Measurements from ENCODE around the gene CIZ1. TPM values are rescaled to one million over a fixed set of nuclear protein-coding genes. Genes with fewer than 3 reads are reported as not detected.
"Not testable (repeated sequence)": the region's sequence is repeated elsewhere in the genome, so short reads cannot be mapped to it uniquely, and the experiment has no call there.

The CIZ1 gene
- total and polyA plus RNA-seq, 2 donors = 25.4 to 36.5 TPM

DNA sequence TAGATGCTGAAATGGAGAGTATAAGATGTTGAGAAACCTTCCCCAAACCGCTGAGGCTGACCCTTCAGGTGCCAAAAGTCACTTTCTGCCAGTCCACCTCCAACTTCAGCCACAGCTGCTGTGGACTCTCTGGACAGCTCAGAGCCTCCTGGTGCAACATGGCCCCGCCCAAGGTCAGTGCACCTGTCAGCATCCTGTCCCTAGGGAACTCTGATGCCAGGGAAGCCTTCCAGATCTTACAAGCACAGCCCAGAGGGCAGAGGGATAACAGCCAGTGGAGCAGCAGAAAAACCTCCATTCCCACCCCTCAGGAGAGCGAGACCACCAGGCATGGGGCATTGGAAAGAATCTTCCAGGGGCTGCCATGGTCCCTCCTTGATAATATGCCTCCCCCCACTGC lies 53.4 kb downstream of the CIZ1 start:
- DNase-seq (ENCODE audit: low read depth in 6 of 9, low spot score in 9 of 9) = no peak
- 88% methylated on average over 3 of the region's 3 CpGs for WGBS
- Histone ChIP-seq H3K27ac (ENCODE audit: low read depth in 1 of 2, low read length in 1 of 2) (no peak overlapping the region), H3K27me3 (ENCODE audit: control insufficient read depth in 2 of 2, insufficient read depth in 1 of 2, low read length in 1 of 2) (no peaks in the 10 kb centered on the region), H3K36me3 (ENCODE audit: control insufficient read depth in 2 of 2, insufficient read depth in 2 of 2, low read length in 1 of 2) (no peaks in the 10 kb centered on the region), H3K4me3 (ENCODE audit: low read length in 2 of 2) (no peak overlapping the region), H3K9me3 (ENCODE audit: control insufficient read depth in 2 of 2, insufficient read depth in 1 of 2, low read length in 1 of 2) (no peaks in the 10 kb centered on the region), H3K4me1 (ENCODE audit: control insufficient read depth in 2 of 2, insufficient read depth in 2 of 2, low read length in 2 of 2) (peaks cover 0 to 18% of the 10 kb centered on the region in 2 donors)

DNA sequence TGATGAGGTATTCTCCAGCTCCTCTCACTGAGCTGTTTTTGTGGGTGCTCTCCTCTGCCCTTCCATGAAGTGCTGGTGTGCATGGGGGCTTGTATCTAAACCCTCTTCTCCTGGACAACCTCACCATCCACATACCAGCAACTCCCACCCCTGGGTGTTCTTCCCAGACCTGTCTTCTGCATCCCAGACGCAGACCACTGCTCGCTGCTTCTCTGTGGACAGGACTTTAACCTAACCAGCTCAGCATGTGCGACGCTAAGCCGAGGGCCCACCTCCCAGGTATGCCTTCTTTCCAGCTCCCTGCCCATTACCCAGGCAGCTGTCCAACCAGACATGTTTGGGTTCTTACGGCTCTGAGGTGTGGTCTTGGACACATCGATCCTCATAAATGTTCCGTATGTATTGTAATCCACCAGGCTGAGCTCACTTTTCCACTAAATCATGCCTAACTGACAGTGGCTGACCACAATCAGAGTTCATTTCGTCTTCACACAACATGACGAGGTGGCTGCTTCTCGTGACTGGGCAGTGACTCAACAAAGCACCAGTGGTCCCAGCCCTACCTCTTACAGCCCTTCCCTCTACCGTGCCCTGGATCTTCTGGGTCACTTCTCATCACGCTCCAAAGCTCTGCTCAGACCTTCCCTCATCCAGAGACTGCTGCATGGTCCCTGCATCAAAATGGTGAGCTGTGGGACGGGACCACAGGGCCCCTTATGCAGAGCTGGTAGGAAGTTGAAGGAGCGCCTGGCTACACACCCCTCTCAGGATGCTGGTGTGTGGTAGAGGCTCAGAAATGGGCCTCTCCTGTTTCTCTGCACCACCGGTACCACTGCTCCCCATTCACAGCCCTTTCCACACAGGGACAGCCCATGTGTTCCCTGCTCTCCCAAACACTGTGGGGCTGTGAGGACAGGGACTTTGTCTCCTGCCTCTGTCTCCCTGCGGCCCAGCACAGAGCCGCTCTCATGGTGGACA lies 54.3 kb downstream of the CIZ1 start:
- H3K36me3 ChIP-seq (ENCODE audit: control insufficient read depth in 2 of 2, insufficient read depth in 2 of 2, low read length in 1 of 2) = no peaks in the 10 kb centered on the region
- no peak overlapping the region for H3K4me3 ChIP-seq (ENCODE audit: low read length in 2 of 2)
- no peak overlapping the region for H3K27ac ChIP-seq (ENCODE audit: low read depth in 1 of 2, low read length in 1 of 2)
- DNase-seq (ENCODE audit: low read depth in 6 of 9, low spot score in 9 of 9) = no peak
- peaks cover 0 to 19% of the 10 kb centered on the region in 2 donors for H3K4me1 ChIP-seq (ENCODE audit: control insufficient read depth in 2 of 2, insufficient read depth in 2 of 2, low read length in 2 of 2)
- no peaks in the 10 kb centered on the region for H3K9me3 ChIP-seq (ENCODE audit: control insufficient read depth in 2 of 2, insufficient read depth in 1 of 2, low read length in 1 of 2)
- H3K27me3 ChIP-seq (ENCODE audit: control insufficient read depth in 2 of 2, insufficient read depth in 1 of 2, low read length in 1 of 2) = no peaks in the 10 kb centered on the region
- WGBS = 94% methylated on average over 18 of the region's 18 CpGs

DNA sequence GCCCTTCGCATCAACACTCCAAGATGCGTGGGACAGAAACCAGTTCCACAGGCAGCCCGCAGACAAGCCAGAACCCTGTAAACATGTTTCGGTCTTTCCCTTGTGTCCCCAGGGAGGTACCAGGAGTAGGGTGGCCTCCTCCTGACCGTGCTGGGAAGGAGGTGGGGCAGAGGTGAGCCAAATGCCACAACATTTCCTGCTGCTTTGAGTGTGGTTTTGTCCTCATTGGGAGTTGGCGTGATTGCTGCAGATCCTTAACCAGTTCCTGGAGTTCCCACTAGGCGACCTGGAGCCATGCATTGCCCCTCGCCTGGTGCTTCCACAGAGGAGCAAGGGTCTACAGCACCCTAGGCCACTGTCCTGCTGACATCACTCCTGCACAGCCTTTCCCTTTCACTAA lies 55.8 kb downstream of the CIZ1 start:
- H3K9me3 ChIP-seq (ENCODE audit: control insufficient read depth in 2 of 2, insufficient read depth in 1 of 2, low read length in 1 of 2); H3K27ac ChIP-seq (ENCODE audit: low read depth in 1 of 2, low read length in 1 of 2); H3K27me3 ChIP-seq (ENCODE audit: control insufficient read depth in 2 of 2, insufficient read depth in 1 of 2, low read length in 1 of 2); DNase-seq (ENCODE audit: low read depth in 6 of 9, low spot score in 9 of 9); H3K4me3 ChIP-seq (ENCODE audit: low read length in 2 of 2); H3K36me3 ChIP-seq (ENCODE audit: control insufficient read depth in 2 of 2, insufficient read depth in 2 of 2, low read length in 1 of 2): not testable (repeated sequence)
- H3K4me1 ChIP-seq (ENCODE audit: control insufficient read depth in 2 of 2, insufficient read depth in 2 of 2, low read length in 2 of 2) = peaks cover 0 to 26% of the 10 kb centered on the region in 2 donors
- WGBS = 68% methylated on average over 8 of the region's 8 CpGs

DNA sequence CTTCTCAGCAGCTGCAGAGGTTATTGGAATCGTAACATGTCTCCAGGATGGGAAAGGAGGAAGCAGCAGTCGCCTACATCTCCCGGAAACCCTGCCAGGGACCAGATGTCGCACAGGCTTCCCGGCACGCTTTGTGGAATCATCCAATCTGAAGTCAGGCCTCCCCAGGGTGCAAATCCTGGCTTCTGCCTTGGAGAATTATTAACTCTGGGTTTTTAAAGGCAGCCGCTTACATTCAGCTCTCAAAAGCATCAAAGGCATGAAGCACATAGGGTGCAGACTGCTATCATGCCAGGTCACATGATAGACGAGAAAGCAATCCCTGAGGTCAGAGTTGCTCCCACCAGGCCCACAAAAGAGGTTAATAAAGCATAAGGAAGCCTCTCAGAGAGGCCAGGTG lies 59.2 kb downstream of the CIZ1 start:
- not testable (repeated sequence) for H3K36me3 ChIP-seq (ENCODE audit: control insufficient read depth in 2 of 2, insufficient read depth in 2 of 2, low read length in 1 of 2); H3K27me3 ChIP-seq (ENCODE audit: control insufficient read depth in 2 of 2, insufficient read depth in 1 of 2, low read length in 1 of 2); H3K4me3 ChIP-seq (ENCODE audit: low read length in 2 of 2); DNase-seq (ENCODE audit: low read depth in 6 of 9, low spot score in 9 of 9); H3K27ac ChIP-seq (ENCODE audit: low read depth in 1 of 2, low read length in 1 of 2)
- 71% methylated on average over 8 of the region's 8 CpGs for WGBS
- peaks cover 5 to 31% of the 10 kb centered on the region in 2 donors for H3K4me1 ChIP-seq (ENCODE audit: control insufficient read depth in 2 of 2, insufficient read depth in 2 of 2, low read length in 2 of 2)
- peaks cover 0 to 17% of the 10 kb centered on the region in 2 donors for H3K9me3 ChIP-seq (ENCODE audit: control insufficient read depth in 2 of 2, insufficient read depth in 1 of 2, low read length in 1 of 2)

DNA sequence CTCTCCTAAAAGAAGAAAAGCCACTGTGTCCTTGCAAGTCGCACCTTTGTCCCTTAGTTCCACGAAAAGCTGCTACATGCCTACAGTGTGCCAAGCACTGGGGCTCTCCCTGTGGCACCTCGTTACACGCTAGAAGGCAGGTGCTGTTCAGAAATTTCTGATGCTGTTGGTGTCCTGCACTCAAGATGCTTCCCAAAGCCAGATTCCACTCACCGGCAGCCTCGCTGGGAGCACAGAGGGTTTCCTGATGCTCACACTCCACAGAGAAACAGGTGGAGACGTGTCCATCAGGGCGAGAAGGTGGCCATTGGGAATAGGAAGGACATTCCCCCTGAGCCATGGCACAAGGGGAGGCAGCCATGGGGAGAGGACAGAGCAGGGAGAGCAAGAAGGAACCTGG lies 60.0 kb downstream of the CIZ1 start:
- Histone ChIP-seq H3K4me1 (ENCODE audit: control insufficient read depth in 2 of 2, insufficient read depth in 2 of 2, low read length in 2 of 2) (peaks cover 8 to 39% of the 10 kb centered on the region in 2 donors), H3K9me3 (ENCODE audit: control insufficient read depth in 2 of 2, insufficient read depth in 1 of 2, low read length in 1 of 2) (peaks cover 0 to 17% of the 10 kb centered on the region in 2 donors)
- H3K4me3 ChIP-seq (ENCODE audit: low read length in 2 of 2); H3K27ac ChIP-seq (ENCODE audit: low read depth in 1 of 2, low read length in 1 of 2); H3K27me3 ChIP-seq (ENCODE audit: control insufficient read depth in 2 of 2, insufficient read depth in 1 of 2, low read length in 1 of 2); DNase-seq (ENCODE audit: low read depth in 6 of 9, low spot score in 9 of 9); H3K36me3 ChIP-seq (ENCODE audit: control insufficient read depth in 2 of 2, insufficient read depth in 2 of 2, low read length in 1 of 2): not testable (repeated sequence)
- 96% methylated on average over 8 of the region's 8 CpGs for WGBS

DNA sequence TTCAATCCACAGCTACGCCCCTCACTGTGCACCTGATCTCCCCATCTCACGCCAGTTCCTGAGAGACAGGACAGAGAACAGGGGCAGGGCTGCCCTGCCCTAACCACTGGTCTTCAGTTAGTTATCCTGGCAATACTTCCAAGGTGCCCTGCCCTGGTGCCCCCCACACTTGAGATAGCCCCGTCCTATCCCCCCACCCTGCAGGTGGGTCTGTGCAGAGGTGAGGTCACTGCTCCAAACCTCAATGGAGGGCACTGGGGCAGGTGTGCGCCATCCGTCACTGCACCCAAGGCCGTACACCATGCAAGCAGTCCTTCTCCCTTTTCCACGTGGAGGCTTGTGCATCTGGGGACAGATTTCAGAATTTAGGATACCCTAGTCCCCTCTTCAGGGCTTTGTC lies 60.7 kb downstream of the CIZ1 start:
- H3K36me3 ChIP-seq (ENCODE audit: control insufficient read depth in 2 of 2, insufficient read depth in 2 of 2, low read length in 1 of 2); DNase-seq (ENCODE audit: low read depth in 6 of 9, low spot score in 9 of 9); H3K27me3 ChIP-seq (ENCODE audit: control insufficient read depth in 2 of 2, insufficient read depth in 1 of 2, low read length in 1 of 2); H3K27ac ChIP-seq (ENCODE audit: low read depth in 1 of 2, low read length in 1 of 2); H3K4me3 ChIP-seq (ENCODE audit: low read length in 2 of 2): not testable (repeated sequence)
- peaks cover 15 to 46% of the 10 kb centered on the region in 2 donors for H3K4me1 ChIP-seq (ENCODE audit: control insufficient read depth in 2 of 2, insufficient read depth in 2 of 2, low read length in 2 of 2)
- H3K9me3 ChIP-seq (ENCODE audit: control insufficient read depth in 2 of 2, insufficient read depth in 1 of 2, low read length in 1 of 2) = peaks cover 0 to 17% of the 10 kb centered on the region in 2 donors
- 79% methylated on average over 7 of the region's 7 CpGs for WGBS

DNA sequence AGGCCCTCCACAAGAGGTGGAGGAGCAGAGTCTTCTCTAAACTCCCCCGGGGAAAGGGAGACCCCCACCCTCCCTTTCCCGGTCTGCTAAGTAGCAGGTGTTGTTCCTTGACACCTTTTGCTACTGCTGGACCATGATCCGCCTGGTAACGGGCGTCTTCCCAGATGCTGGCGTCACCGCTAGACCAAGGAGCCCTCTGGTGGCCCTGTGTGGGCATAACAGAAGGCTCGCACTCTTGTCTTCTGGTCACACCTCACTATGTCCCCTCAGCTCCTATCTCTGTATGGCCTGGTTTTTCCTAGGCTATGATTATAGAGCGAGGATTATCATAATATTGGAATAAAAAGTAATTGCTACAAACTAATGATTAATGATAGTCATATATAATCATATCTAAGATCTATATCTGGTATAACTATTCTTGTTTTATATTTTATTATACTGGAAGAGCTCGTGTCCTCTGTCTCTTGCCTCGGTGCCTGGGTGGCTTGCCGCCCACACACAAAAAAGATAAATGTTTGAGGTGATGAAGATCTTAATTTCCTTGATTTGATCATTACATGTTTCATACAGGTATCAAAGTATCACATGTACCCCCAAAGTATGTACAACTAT lies 61.3 kb downstream of the CIZ1 start:
- H3K27ac ChIP-seq (ENCODE audit: low read depth in 1 of 2, low read length in 1 of 2); H3K36me3 ChIP-seq (ENCODE audit: control insufficient read depth in 2 of 2, insufficient read depth in 2 of 2, low read length in 1 of 2); DNase-seq (ENCODE audit: low read depth in 6 of 9, low spot score in 9 of 9); H3K27me3 ChIP-seq (ENCODE audit: control insufficient read depth in 2 of 2, insufficient read depth in 1 of 2, low read length in 1 of 2); H3K4me3 ChIP-seq (ENCODE audit: low read length in 2 of 2): not testable (repeated sequence)
- peaks cover 16 to 52% of the 10 kb centered on the region in 2 donors for H3K4me1 ChIP-seq (ENCODE audit: control insufficient read depth in 2 of 2, insufficient read depth in 2 of 2, low read length in 2 of 2)
- WGBS = 47% methylated on average over 12 of the region's 12 CpGs
- peaks cover 0 to 17% of the 10 kb centered on the region in 2 donors for H3K9me3 ChIP-seq (ENCODE audit: control insufficient read depth in 2 of 2, insufficient read depth in 1 of 2, low read length in 1 of 2)

DNA sequence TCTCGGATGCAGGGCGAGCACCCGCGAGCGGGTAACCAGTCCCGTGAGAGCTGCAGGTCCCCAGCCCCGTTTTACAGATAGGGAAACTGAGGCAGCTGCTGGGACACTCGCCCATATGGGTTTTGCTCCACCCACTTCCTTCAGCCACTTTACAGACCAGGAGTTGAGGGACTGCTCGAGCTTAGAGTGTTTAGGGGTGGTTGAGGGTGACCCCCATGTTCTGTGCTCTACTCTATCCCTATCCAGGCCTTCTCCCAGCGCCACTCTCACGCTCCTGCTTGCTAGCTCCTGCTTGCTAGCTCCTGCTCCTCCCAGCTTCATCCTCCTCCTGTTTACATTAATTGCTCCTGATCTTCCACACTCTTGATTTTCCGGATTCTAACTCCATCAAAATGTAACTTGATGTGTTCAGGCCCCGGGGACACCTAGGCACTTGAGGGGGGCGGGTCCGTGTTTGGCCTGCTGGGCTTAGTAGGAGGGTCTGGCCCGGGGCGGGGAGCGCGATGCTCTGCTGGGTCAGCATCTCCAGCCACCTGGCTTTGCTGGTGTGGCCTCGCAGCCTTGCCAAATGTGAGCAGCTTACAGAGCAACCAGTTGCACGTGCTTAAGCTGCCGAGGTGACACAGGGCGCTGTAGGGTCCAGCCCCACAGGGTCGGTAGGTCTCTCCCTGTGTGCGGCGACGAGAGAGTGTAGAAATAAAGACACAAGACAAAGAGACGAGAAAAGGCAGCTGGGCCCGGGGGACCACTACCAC lies 62.4 kb downstream of the CIZ1 start:
- H3K9me3 ChIP-seq (ENCODE audit: control insufficient read depth in 2 of 2, insufficient read depth in 1 of 2, low read length in 1 of 2) = peaks cover 0 to 17% of the 10 kb centered on the region in 2 donors
- 71% methylated on average over 29 of the region's 29 CpGs for WGBS
- peaks cover 16 to 53% of the 10 kb centered on the region in 2 donors for H3K4me1 ChIP-seq (ENCODE audit: control insufficient read depth in 2 of 2, insufficient read depth in 2 of 2, low read length in 2 of 2)
- peaks cover 15 to 16% of the 10 kb centered on the region in 2 donors for H3K36me3 ChIP-seq (ENCODE audit: control insufficient read depth in 2 of 2, insufficient read depth in 2 of 2, low read length in 1 of 2)
- peak overlapping the region; percentile 90 to 96 for H3K4me3 ChIP-seq (ENCODE audit: low read length in 2 of 2)
- no peaks in the 10 kb centered on the region for H3K27me3 ChIP-seq (ENCODE audit: control insufficient read depth in 2 of 2, insufficient read depth in 1 of 2, low read length in 1 of 2)
- no peak for DNase-seq (ENCODE audit: low read depth in 6 of 9, low spot score in 9 of 9)
- H3K27ac ChIP-seq (ENCODE audit: low read depth in 1 of 2, low read length in 1 of 2) = no peak overlapping the region
